KMS-11 (cell line): ENCODE measurements around the gene C14orf93.

Source experiments
- H2AFZ ChIP-seq: fragments of 200-600 bp; sonication (generic); 2 replicates; pipeline ENCODE4 v1.6.1; 2016; ENCODE audit warnings: antibody characterized with exemption, mixed run types, low read depth
- H3K27ac ChIP-seq: fragments of 200-600 bp; sonication (generic); 2 replicates; pipeline ENCODE4 v1.6.1; 2016; ENCODE audit warnings: mild to moderate bottlenecking, mixed run types
- H3K27me3 ChIP-seq: fragments of 200-600 bp; sonication (generic); 2 replicates; pipeline ENCODE4 v1.6.1; 2017; ENCODE audit warnings: mild to moderate bottlenecking, low read depth, mixed run types, moderate library complexity; ENCODE audit not compliant: insufficient read depth
- H3K36me3 ChIP-seq: fragments of 200-600 bp; sonication (generic); 2 replicates; pipeline ENCODE4 v1.6.1; 2017; ENCODE audit warnings: mild to moderate bottlenecking, mixed run types; ENCODE audit not compliant: insufficient read depth
- H3K4me1 ChIP-seq: fragments of 200-600 bp; sonication (generic); 2 replicates; pipeline ENCODE4 v1.6.1; 2016; ENCODE audit warnings: mild to moderate bottlenecking, low read depth, mixed run types; ENCODE audit not compliant: poor library complexity, severe bottlenecking
- H3K4me2 ChIP-seq: fragments of 200-600 bp; sonication (generic); 2 replicates; pipeline ENCODE4 v1.7.0; 2016; ENCODE audit warnings: mild to moderate bottlenecking, mixed run types
- H3K4me3 ChIP-seq: fragments of 200-600 bp; sonication (generic); IDR thresholded peaks from 2 replicates; pipeline ENCODE4 v1.6.1; 2017; ENCODE audit warnings: low read depth, low read length, mixed read lengths; ENCODE audit not compliant: insufficient read depth
- H3K79me2 ChIP-seq: fragments of 200-600 bp; sonication (generic); 2 replicates; pipeline ENCODE4 v1.6.1; 2016; ENCODE audit warnings: low read depth, mixed run types; ENCODE audit not compliant: insufficient read depth
- H3K9ac ChIP-seq: fragments of 200-600 bp; sonication (generic); 2 replicates; pipeline ENCODE4 v1.6.1; 2016; ENCODE audit warnings: mild to moderate bottlenecking, mixed run types
- H4K20me1 ChIP-seq: fragments of 200-600 bp; sonication (generic); 2 replicates; pipeline ENCODE4 v1.6.1; 2016; ENCODE audit warnings: mild to moderate bottlenecking, mixed run types; ENCODE audit not compliant: insufficient read depth
- CTCF ChIP-seq: fragments of 200-600 bp; sonication (generic); conservative IDR thresholded peaks from 2 replicates; pipeline ENCODE4 v1.6.1; 2017; ENCODE audit warnings: low read depth, mild to moderate bottlenecking, antibody characterized with exemption, low read length, moderate library complexity, mixed read lengths

C14orf93 gene

GRCh38 chr14:23045419-23046357, 35.7 kb upstream of the C14orf93 start:
- Histone ChIP-seq H3K4me1 (no peaks in the 10 kb centered on the region), H3K27me3 (no peaks in the 10 kb centered on the region), H3K27ac (no peak overlapping the region), H3K36me3 (no peaks in the 10 kb centered on the region), H3K4me2 (no peak overlapping the region), H4K20me1 (no peaks in the 10 kb centered on the region), H3K4me3 (no peak overlapping the region), H3K9ac (no peak overlapping the region), H3K79me2 (no peaks in the 10 kb centered on the region), H2AFZ (no peak overlapping the region)
- TF ChIP-seq CTCF: no peak

GRCh38 chr14:23044840-23045239, 34.9 kb upstream of the C14orf93 start:
- H3K36me3 ChIP-seq: no peaks in the 10 kb centered on the region
- no peak overlapping the region for H3K4me3 ChIP-seq
- no peak overlapping the region for H2AFZ ChIP-seq
- H3K9ac ChIP-seq: no peak overlapping the region
- H3K27ac ChIP-seq: no peak overlapping the region
- TF ChIP-seq CTCF: no peak
- no peaks in the 10 kb centered on the region for H3K27me3 ChIP-seq
- H3K4me2 ChIP-seq: no peak overlapping the region
- H4K20me1 ChIP-seq: no peaks in the 10 kb centered on the region
- H3K4me1 ChIP-seq: no peaks in the 10 kb centered on the region
- H3K79me2 ChIP-seq: no peaks in the 10 kb centered on the region

GRCh38 chr14:23043754-23044153, 33.8 kb upstream of the C14orf93 start:
- no peak overlapping the region for H3K9ac ChIP-seq
- no peak overlapping the region for H3K4me2 ChIP-seq
- H3K27ac ChIP-seq: no peak overlapping the region
- H3K27me3 ChIP-seq: no peaks in the 10 kb centered on the region
- H3K79me2 ChIP-seq: no peaks in the 10 kb centered on the region
- H4K20me1 ChIP-seq: no peaks in the 10 kb centered on the region
- no peaks in the 10 kb centered on the region for H3K4me1 ChIP-seq
- no peak overlapping the region for H2AFZ ChIP-seq
- no peak for TF ChIP-seq CTCF
- H3K4me3 ChIP-seq: no peak overlapping the region
- no peaks in the 10 kb centered on the region for H3K36me3 ChIP-seq

GRCh38 chr14:23043145-23043544, 33.2 kb upstream of the C14orf93 start:
- Histone ChIP-seq H3K79me2 (no peaks in the 10 kb centered on the region), H2AFZ (no peak overlapping the region), H3K4me1 (no peaks in the 10 kb centered on the region), H3K4me2 (no peak overlapping the region), H3K27ac (no peak overlapping the region), H3K9ac (no peak overlapping the region), H4K20me1 (no peaks in the 10 kb centered on the region), H3K27me3 (no peaks in the 10 kb centered on the region), H3K4me3 (no peak overlapping the region), H3K36me3 (no peaks in the 10 kb centered on the region)
- TF ChIP-seq CTCF: no peak
